ENCODE data around the gene SYTL1. TPM values are rescaled to one million over a fixed set of nuclear protein-coding genes. Genes with fewer than 3 reads are reported as not detected.

Gene SYTL1
- total RNA-seq, 1 donor from 2014 or later = 29.3 TPM

- peaks cover 24% of the 10 kb centered on the region for H3K36me3 ChIP-seq
- peaks cover 66% of the 10 kb centered on the region for H3K4me1 ChIP-seq
- H3K27me3 ChIP-seq (ENCODE audit: low read depth) = no peaks in the 10 kb centered on the region
- H3K4me3 ChIP-seq = no peak overlapping the region
- ATAC-seq (peak; percentile 79 to 82), DNase-seq (peak; percentile 86)
- intact Hi-C loops (cut with DNase I) = no loop called here
- H3K27ac ChIP-seq = peak overlapping the region; percentile 76
- TF ChIP-seq, protein P1, sequence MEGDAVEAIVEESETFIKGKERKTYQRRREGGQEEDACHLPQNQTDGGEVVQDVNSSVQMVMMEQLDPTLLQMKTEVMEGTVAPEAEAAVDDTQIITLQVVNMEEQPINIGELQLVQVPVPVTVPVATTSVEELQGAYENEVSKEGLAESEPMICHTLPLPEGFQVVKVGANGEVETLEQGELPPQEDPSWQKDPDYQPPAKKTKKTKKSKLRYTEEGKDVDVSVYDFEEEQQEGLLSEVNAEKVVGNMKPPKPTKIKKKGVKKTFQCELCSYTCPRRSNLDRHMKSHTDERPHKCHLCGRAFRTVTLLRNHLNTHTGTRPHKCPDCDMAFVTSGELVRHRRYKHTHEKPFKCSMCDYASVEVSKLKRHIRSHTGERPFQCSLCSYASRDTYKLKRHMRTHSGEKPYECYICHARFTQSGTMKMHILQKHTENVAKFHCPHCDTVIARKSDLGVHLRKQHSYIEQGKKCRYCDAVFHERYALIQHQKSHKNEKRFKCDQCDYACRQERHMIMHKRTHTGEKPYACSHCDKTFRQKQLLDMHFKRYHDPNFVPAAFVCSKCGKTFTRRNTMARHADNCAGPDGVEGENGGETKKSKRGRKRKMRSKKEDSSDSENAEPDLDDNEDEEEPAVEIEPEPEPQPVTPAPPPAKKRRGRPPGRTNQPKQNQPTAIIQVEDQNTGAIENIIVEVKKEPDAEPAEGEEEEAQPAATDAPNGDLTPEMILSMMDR (IDR thresholded peaks at IDR 0.05) = peak; percentile 69
- H3K9me3 ChIP-seq = no peaks in the 10 kb centered on the region
Measured at GRCh38 chr1:27402349-27402754, 60.5 kb downstream of the SYTL1 start.

GRCh38 chr1:27403065-27403726 is 61.4 kb downstream of the SYTL1 start:
- TF ChIP-seq, protein P1 (IDR thresholded peaks at IDR 0.05) = no peak
- no peak for DNase-seq
- H3K36me3 ChIP-seq = peaks cover 32% of the 10 kb centered on the region
- H3K9me3 ChIP-seq = no peaks in the 10 kb centered on the region
- no peak overlapping the region for H3K4me3 ChIP-seq
- no peaks in the 10 kb centered on the region for H3K27me3 ChIP-seq (ENCODE audit: low read depth)
- intact Hi-C loops (cut with DNase I) = no loop called here
- peaks cover 65% of the 10 kb centered on the region for H3K4me1 ChIP-seq
- peak; percentile 24 to 36 for ATAC-seq
- peak overlapping the region; percentile 76 for H3K27ac ChIP-seq

Other genes with a start within 250 kb of the SYTL1 start
- 57.7 TPM for gene SLC9A1, start 186.9 kb upstream of the SYTL1 start, total RNA-seq
- gene WDTC1, start 107.4 kb upstream of the SYTL1 start, total RNA-seq = 45.7 TPM
- 30.2 TPM for gene TMEM222, start 19.9 kb upstream of the SYTL1 start, total RNA-seq
- gene MAP3K6, start 24.9 kb downstream of the SYTL1 start, total RNA-seq = 117 TPM
- gene FCN3, start 32.8 kb downstream of the SYTL1 start, total RNA-seq = 1,125 TPM
- 6.8 TPM for gene CD164L2, start 41.3 kb downstream of the SYTL1 start, total RNA-seq
- gene GPR3, start 50.6 kb downstream of the SYTL1 start, total RNA-seq = 0.18 TPM
- 159 TPM for gene WASF2, start 148.1 kb downstream of the SYTL1 start, total RNA-seq